PFSK-1 (cell line): ENCODE results near the gene ASXL2.

ENCODE experiments used
- FOXP2 ChIP-seq: optimal IDR thresholded peaks from 2 replicates; pipeline ENCODE3; 2011; ENCODE audit warnings: borderline replicate concordance, control low read depth, inconsistent platforms; ENCODE audit not compliant: insufficient read depth; ENCODE audit errors: extremely low read length, extremely low read depth
- POLR2AphosphoS5 ChIP-seq: IDR thresholded peaks from 2 replicates; pipeline ENCODE4 v1.6.1; 2012; ENCODE audit warnings: low read depth, mild to moderate bottlenecking, control low read depth, low read length, moderate library complexity
- REST ChIP-seq, 2 experiments: IDR thresholded peaks; 2 replicates each; pipeline versions ENCODE4 v1.6.1 to v1.8.0; 2011 to 2012; ENCODE audit warnings: low read depth in 2 of 2, low read length in 2 of 2, control low read depth in 1 of 2, inconsistent platforms in 1 of 2, mild to moderate bottlenecking in 1 of 2, moderate library complexity in 1 of 2; ENCODE audit not compliant: insufficient read depth in 1 of 2
- SIN3A ChIP-seq: IDR thresholded peaks from 2 replicates; pipeline ENCODE4 v1.6.1; 2012; ENCODE audit warnings: mild to moderate bottlenecking, low read length, moderate library complexity, borderline replicate concordance; ENCODE audit not compliant: insufficient read depth
- TAF1 ChIP-seq: IDR thresholded peaks from 2 replicates; pipeline ENCODE4 v1.6.1; 2012; ENCODE audit warnings: low read length, control low read depth, borderline replicate concordance; ENCODE audit not compliant: insufficient read depth

The ASXL2 gene

GRCh38 chr2:25784404-25784803, 93.9 kb downstream of the ASXL2 start:
- no peak for TF ChIP-seq FOXP2
- TF ChIP-seq POLR2AphosphoS5 = no peak
- TF ChIP-seq REST (IDR thresholded peaks at IDR 0.05; ENCODE audit: insufficient read depth in 1 of 2, low read depth in 2 of 2, low read length in 2 of 2) = no peak
- no peak for TF ChIP-seq SIN3A
- no peak for TF ChIP-seq TAF1

- TF ChIP-seq TAF1 = no peak
- TF ChIP-seq POLR2AphosphoS5 = no peak
- TF ChIP-seq SIN3A = no peak
- TF ChIP-seq REST (IDR thresholded peaks at IDR 0.05; ENCODE audit: insufficient read depth in 1 of 2, low read depth in 2 of 2, low read length in 2 of 2) = no peak
- no peak for TF ChIP-seq FOXP2
Measured at GRCh38 chr2:25777077-25777476, 101.2 kb downstream of the ASXL2 start.

- TF ChIP-seq SIN3A (no peak), FOXP2 (no peak), TAF1 (no peak), REST (IDR thresholded peaks at IDR 0.05; ENCODE audit: insufficient read depth in 1 of 2, low read depth in 2 of 2, low read length in 2 of 2) (no peak), POLR2AphosphoS5 (no peak)
Measured at GRCh38 chr2:25772078-25772477, 106.2 kb downstream of the ASXL2 start.

- no peak for TF ChIP-seq POLR2AphosphoS5
- TF ChIP-seq FOXP2 = no peak
- no peak for TF ChIP-seq REST (IDR thresholded peaks at IDR 0.05; ENCODE audit: insufficient read depth in 1 of 2, low read depth in 2 of 2, low read length in 2 of 2)
- no peak for TF ChIP-seq TAF1
- no peak for TF ChIP-seq SIN3A
Measured at GRCh38 chr2:25763575-25763974, 114.7 kb downstream of the ASXL2 start.

GRCh38 chr2:25760297-25760696, 118.0 kb downstream of the ASXL2 start:
- TF ChIP-seq FOXP2 (no peak), POLR2AphosphoS5 (no peak), REST (IDR thresholded peaks at IDR 0.05; ENCODE audit: insufficient read depth in 1 of 2, low read depth in 2 of 2, low read length in 2 of 2) (no peak), TAF1 (no peak), SIN3A (no peak)
